SJCRH30 (cell line): ENCODE data around the gene TCF7L1. TPM values are rescaled to one million over a fixed set of nuclear protein-coding genes. Genes with fewer than 3 reads are reported as not detected.

Source experiments
- DNase-seq, 2 experiments: peaks; one replicate each; pipeline ENCODE4 v3.0.0-alpha.2; 2015 to 2020
- H3K27ac ChIP-seq: fragments of 250-450 bp; sonication (Bioruptor Pico); 2 replicates; pipeline ENCODE4 v1.5.1; 2020; ENCODE audit warnings: mild to moderate bottlenecking, moderate library complexity
- H3K27me3 ChIP-seq: fragments of 250-450 bp; sonication (Bioruptor Pico); 2 replicates; pipeline ENCODE4 v1.5.1; 2020; ENCODE audit warnings: mild to moderate bottlenecking, moderate library complexity
- H3K36me3 ChIP-seq: fragments of 250-450 bp; sonication (Bioruptor Pico); 2 replicates; pipeline ENCODE4 v1.5.1; 2020; ENCODE audit warnings: mild to moderate bottlenecking, moderate library complexity
- H3K4me1 ChIP-seq: fragments of 250-450 bp; sonication (Bioruptor Pico); 2 replicates; pipeline ENCODE4 v1.5.1; 2020; ENCODE audit warnings: mild to moderate bottlenecking, moderate library complexity
- H3K4me3 ChIP-seq: fragments of 250-450 bp; sonication (Bioruptor Pico); 2 replicates; pipeline ENCODE4 v1.5.1; 2020; ENCODE audit warnings: mild to moderate bottlenecking, moderate library complexity
- H3K9me3 ChIP-seq: fragments of 250-450 bp; sonication (Bioruptor Pico); replicated peaks from 2 replicates; pipeline ENCODE4 v1.5.1; 2020; ENCODE audit warnings: mild to moderate bottlenecking, moderate library complexity
- total RNA-seq: library from RNA; depleted of rRNA; stranded (reverse); fragments of >200 nt; shearing (Covaris generic); gene quantifications from 2 replicates; pipeline ENCODE4 v1.2.3, GENCODE V29; 2014; rRNA removed

Gene TCF7L1
- 8.5 and 9.2 TPM in 2 replicates for total RNA-seq

GRCh38 chr2:85132834-85133637 lies at the start of gene TCF7L1:
TCF7L1 (plus strand) TSS chr2:85133392; CDS start chr2:85133685, 293 bp downstream.
- H3K4me1 ChIP-seq, result peaks cover 14% of the 10 kb centered on the region
- H3K27me3 ChIP-seq, result no peaks in the 10 kb centered on the region
- peak; percentile 93 to 96 for DNase-seq
- H3K27ac ChIP-seq, result peak within 1 kb of the TSS; percentile 68
- peaks cover 13% of the 10 kb centered on the region for H3K36me3 ChIP-seq
- H3K9me3 ChIP-seq, result no peaks in the 10 kb centered on the region
- H3K4me3 ChIP-seq, result peak within 1 kb of the TSS; percentile 85

GRCh38 chr2:85085563-85085962 lies 47.6 kb upstream of the TCF7L1 start:
- no peak overlapping the region for H3K4me3 ChIP-seq
- peaks cover 13% of the 10 kb centered on the region for H3K9me3 ChIP-seq
- no peaks in the 10 kb centered on the region for H3K36me3 ChIP-seq
- DNase-seq, result no peak
- H3K4me1 ChIP-seq, result peaks cover 18% of the 10 kb centered on the region
- no peak overlapping the region for H3K27ac ChIP-seq
- H3K27me3 ChIP-seq, result no peaks in the 10 kb centered on the region

- DNase-seq, result no peak
- H3K4me3 ChIP-seq, result no peak overlapping the region
- peaks cover 20% of the 10 kb centered on the region for H3K4me1 ChIP-seq
- H3K36me3 ChIP-seq, result no peaks in the 10 kb centered on the region
- H3K27ac ChIP-seq, result no peak overlapping the region
- 0 out of 2 replicates have a peak, but pooled peaks cover 2% of the 10 kb centered on the region for H3K9me3 ChIP-seq
- H3K27me3 ChIP-seq, result no peaks in the 10 kb centered on the region
Observed at GRCh38 chr2:85087541-85087940, 45.7 kb upstream of the TCF7L1 start.

- Histone ChIP-seq H3K36me3 (no peaks in the 10 kb centered on the region), H3K27ac (no peak overlapping the region), H3K4me3 (no peak overlapping the region), H3K4me1 (peaks cover 20% of the 10 kb centered on the region), H3K9me3 (peaks cover 6% of the 10 kb centered on the region; the same call in 1 of the 2 replicates), H3K27me3 (no peaks in the 10 kb centered on the region)
- no peak for DNase-seq
Observed at GRCh38 chr2:85088921-85089320, 44.3 kb upstream of the TCF7L1 start.

GRCh38 chr2:85089585-85089984 lies 43.6 kb upstream of the TCF7L1 start:
- no peaks in the 10 kb centered on the region for H3K36me3 ChIP-seq
- no peak overlapping the region for H3K27ac ChIP-seq
- peaks cover 6% of the 10 kb centered on the region; the same call in 1 of the 2 replicates for H3K9me3 ChIP-seq
- DNase-seq, result peak; percentile 73 to 75
- H3K4me3 ChIP-seq, result no peak overlapping the region
- peaks cover 23% of the 10 kb centered on the region for H3K4me1 ChIP-seq
- H3K27me3 ChIP-seq, result no peaks in the 10 kb centered on the region

- H3K4me3 ChIP-seq, result no peak overlapping the region
- H3K27ac ChIP-seq, result no peak overlapping the region
- no peaks in the 10 kb centered on the region for H3K36me3 ChIP-seq
- no peaks in the 10 kb centered on the region for H3K27me3 ChIP-seq
- peaks cover 28% of the 10 kb centered on the region for H3K4me1 ChIP-seq
- H3K9me3 ChIP-seq, result peaks cover 6% of the 10 kb centered on the region; the same call in 1 of the 2 replicates
- DNase-seq, result no peak
Observed at GRCh38 chr2:85091838-85092237, 41.4 kb upstream of the TCF7L1 start.

GRCh38 chr2:85095094-85095493 lies 38.1 kb upstream of the TCF7L1 start:
- Histone ChIP-seq H3K4me3 (no peak overlapping the region), H3K27ac (no peak overlapping the region), H3K36me3 (no peaks in the 10 kb centered on the region), H3K4me1 (peaks cover 15% of the 10 kb centered on the region), H3K9me3 (peaks cover 6% of the 10 kb centered on the region; the same call in 1 of the 2 replicates), H3K27me3 (no peaks in the 10 kb centered on the region)
- no peak for DNase-seq

GRCh38 chr2:85096616-85097015 lies 36.6 kb upstream of the TCF7L1 start:
- Histone ChIP-seq H3K4me3 (no peak overlapping the region), H3K27me3 (no peaks in the 10 kb centered on the region), H3K36me3 (no peaks in the 10 kb centered on the region), H3K9me3 (peaks cover 6% of the 10 kb centered on the region; the same call in 1 of the 2 replicates), H3K4me1 (peaks cover 12% of the 10 kb centered on the region; the same call in 1 of the 2 replicates), H3K27ac (no peak overlapping the region)
- peak in 1 of 2 experiments; percentile 32 for DNase-seq

- H3K27ac ChIP-seq, result no peak overlapping the region
- H3K36me3 ChIP-seq, result no peaks in the 10 kb centered on the region
- H3K4me3 ChIP-seq, result no peak overlapping the region
- H3K9me3 ChIP-seq, result no peaks in the 10 kb centered on the region
- no peaks in the 10 kb centered on the region; the same call in 1 of the 2 replicates for H3K27me3 ChIP-seq
- DNase-seq, result no peak
- H3K4me1 ChIP-seq, result peaks cover 6% of the 10 kb centered on the region
Observed at GRCh38 chr2:85104228-85104627, 29.0 kb upstream of the TCF7L1 start.

- no peak overlapping the region for H3K4me3 ChIP-seq
- peaks cover 6% of the 10 kb centered on the region for H3K4me1 ChIP-seq
- H3K9me3 ChIP-seq, result no peaks in the 10 kb centered on the region
- H3K27me3 ChIP-seq, result no peaks in the 10 kb centered on the region; the same call in 1 of the 2 replicates
- DNase-seq, result peak; percentile 48 to 70
- no peak overlapping the region for H3K27ac ChIP-seq
- no peaks in the 10 kb centered on the region for H3K36me3 ChIP-seq
Observed at GRCh38 chr2:85106489-85107180, 26.6 kb upstream of the TCF7L1 start.

- Histone ChIP-seq H3K4me1 (peaks cover 6% of the 10 kb centered on the region), H3K36me3 (no peaks in the 10 kb centered on the region), H3K27me3 (no peaks in the 10 kb centered on the region), H3K4me3 (no peak overlapping the region), H3K27ac (no peak overlapping the region), H3K9me3 (no peaks in the 10 kb centered on the region)
- DNase-seq, result no peak
Observed at GRCh38 chr2:85110991-85111560, 22.1 kb upstream of the TCF7L1 start.

- Histone ChIP-seq H3K4me1 (peaks cover 1% of the 10 kb centered on the region), H3K27me3 (no peaks in the 10 kb centered on the region), H3K9me3 (no peaks in the 10 kb centered on the region), H3K27ac (no peak overlapping the region), H3K36me3 (no peaks in the 10 kb centered on the region), H3K4me3 (no peak overlapping the region)
- no peak for DNase-seq
Observed at GRCh38 chr2:85111819-85112281, 21.3 kb upstream of the TCF7L1 start.

- Histone ChIP-seq H3K27ac (no peak overlapping the region), H3K9me3 (no peaks in the 10 kb centered on the region), H3K4me1 (no peaks in the 10 kb centered on the region), H3K4me3 (no peak overlapping the region), H3K36me3 (no peaks in the 10 kb centered on the region), H3K27me3 (no peaks in the 10 kb centered on the region)
- DNase-seq, result no peak
Observed at GRCh38 chr2:85112906-85113625, 20.1 kb upstream of the TCF7L1 start.

- H3K4me1 ChIP-seq, result no peaks in the 10 kb centered on the region
- no peak overlapping the region for H3K27ac ChIP-seq
- H3K4me3 ChIP-seq, result no peak overlapping the region
- H3K36me3 ChIP-seq, result no peaks in the 10 kb centered on the region
- H3K9me3 ChIP-seq, result no peaks in the 10 kb centered on the region
- no peak for DNase-seq
- H3K27me3 ChIP-seq, result no peaks in the 10 kb centered on the region
Observed at GRCh38 chr2:85114586-85115330, 18.4 kb upstream of the TCF7L1 start.
